Liver (tissue), 9 donors: ENCODE results near the gene PPP1R2. TPM values are rescaled to one million over a fixed set of nuclear protein-coding genes. Genes with fewer than 3 reads are reported as not detected.

ENCODE experiments used
- DNase-seq: peaks from one replicate; pipeline ENCODE4 v3.0.0-alpha.2; 2017; ENCODE audit warnings: low spot score
- H3K27ac ChIP-seq, 2 donors: one replicate each; pipeline ENCODE4 v1.7.0; 2013; ENCODE audit warnings: inconsistent platforms in 2 of 2, low read length in 2 of 2, control low read depth in 1 of 2, low read depth in 1 of 2, mild to moderate bottlenecking in 1 of 2
- H3K27me3 ChIP-seq, 4 donors: one replicate each; pipeline versions ENCODE4 v1.6.1 to v1.7.0; 2013; ENCODE audit warnings: low read length in 3 of 4, inconsistent platforms in 1 of 4, mild to moderate bottlenecking in 1 of 4, moderate library complexity in 1 of 4; ENCODE audit not compliant: control insufficient read depth in 4 of 4, insufficient read depth in 4 of 4
- H3K36me3 ChIP-seq, 4 donors: one replicate each; pipeline versions ENCODE4 v1.6.1 to v1.7.0; 2013; ENCODE audit warnings: low read length in 3 of 4, mild to moderate bottlenecking in 3 of 4, low read depth in 1 of 4, moderate library complexity in 1 of 4; ENCODE audit not compliant: control insufficient read depth in 4 of 4, insufficient read depth in 3 of 4
- H3K4me1 ChIP-seq, 4 donors: one replicate each; pipeline versions ENCODE4 v1.6.1 to v1.7.0; 2013; ENCODE audit warnings: low read length in 3 of 4, mild to moderate bottlenecking in 3 of 4, moderate library complexity in 1 of 4; ENCODE audit not compliant: control insufficient read depth in 4 of 4, insufficient read depth in 4 of 4
- H3K4me3 ChIP-seq, 3 donors: one replicate each; pipeline versions ENCODE4 v1.6.1 to v1.7.0; 2013; ENCODE audit warnings: low read length in 3 of 3, control low read depth in 1 of 3, low read depth in 1 of 3, mild to moderate bottlenecking in 1 of 3
- H3K9ac ChIP-seq, 2 donors: one replicate each; pipeline ENCODE4 v1.7.0; 2013; ENCODE audit warnings: low read length in 2 of 2, mild to moderate bottlenecking in 2 of 2, moderate library complexity in 2 of 2, control low read depth in 1 of 2, low read depth in 1 of 2
- H3K9me3 ChIP-seq, 4 donors: one replicate each; pipeline versions ENCODE4 v1.6.1 to v1.7.0; 2013; ENCODE audit warnings: low read length in 3 of 4; ENCODE audit not compliant: control insufficient read depth in 4 of 4
- CTCF ChIP-seq: fragments of 150-350 bp; IDR thresholded peaks from 2 replicates; pipeline ENCODE4 v1.5.1; 2017; ENCODE audit warnings: improper control_type of control experiment, low read depth, low read length; ENCODE audit not compliant: missing input control
- EGR1 ChIP-seq, 2 donors: IDR thresholded peaks; 2 replicates each; pipeline ENCODE4 v1.6.1; 2016 to 2018; ENCODE audit warnings: antibody characterized with exemption in 2 of 2, low read depth in 2 of 2
- FOXA1 ChIP-seq: IDR thresholded peaks from 2 replicates; pipeline ENCODE4 v1.6.1; 2016; ENCODE audit warnings: antibody characterized with exemption
- FOXA2 ChIP-seq: IDR thresholded peaks from 2 replicates; pipeline ENCODE4 v1.6.1; 2016; ENCODE audit warnings: antibody characterized with exemption
- GABPA ChIP-seq, 2 donors: IDR thresholded peaks in 1 of 2; conservative IDR thresholded peaks in 1 of 2; 2 replicates each; pipeline ENCODE4 v1.6.1; 2016; ENCODE audit warnings: antibody characterized with exemption in 2 of 2, mild to moderate bottlenecking in 1 of 2, moderate library complexity in 1 of 2
- HNF4A ChIP-seq, 2 donors: conservative IDR thresholded peaks; 2 replicates each; pipeline ENCODE4 v1.6.1; 2016; ENCODE audit warnings: antibody characterized with exemption in 2 of 2, mild to moderate bottlenecking in 2 of 2
- HNF4G ChIP-seq: IDR thresholded peaks from 2 replicates; pipeline ENCODE4 v1.6.1; 2016; ENCODE audit warnings: antibody characterized with exemption
- JUND ChIP-seq, 2 donors: IDR thresholded peaks; 2 replicates each; pipeline ENCODE4 v1.6.1; 2016; ENCODE audit warnings: antibody characterized with exemption in 2 of 2
- NR2F2 ChIP-seq: IDR thresholded peaks from 2 replicates; pipeline ENCODE4 v1.6.1; 2016; ENCODE audit warnings: antibody characterized with exemption
- RAD21 ChIP-seq, 2 donors: IDR thresholded peaks; 2 replicates each; pipeline ENCODE4 v1.6.1; 2016; ENCODE audit warnings: antibody characterized with exemption in 2 of 2, mild to moderate bottlenecking in 2 of 2
- REST ChIP-seq: IDR thresholded peaks from 2 replicates; pipeline ENCODE4 v1.6.1; 2016; ENCODE audit warnings: antibody characterized with exemption, mild to moderate bottlenecking
- RXRA ChIP-seq, 2 donors: IDR thresholded peaks; 2 replicates each; pipeline ENCODE4 v1.6.1; 2017 to 2018; ENCODE audit warnings: antibody characterized with exemption in 2 of 2, mild to moderate bottlenecking in 1 of 2
- SP1 ChIP-seq: IDR thresholded peaks from 2 replicates; pipeline ENCODE4 v1.6.1; 2018; ENCODE audit warnings: antibody characterized with exemption, mild to moderate bottlenecking
- TAF1 ChIP-seq: conservative IDR thresholded peaks from 2 replicates; pipeline ENCODE4 v1.6.1; 2016; ENCODE audit warnings: antibody characterized with exemption, mild to moderate bottlenecking
- YY1 ChIP-seq: IDR thresholded peaks from 2 replicates; pipeline ENCODE4 v1.6.1; 2016; ENCODE audit warnings: antibody characterized with exemption, mild to moderate bottlenecking
- WGBS: extraction: QIAGEN DNeasy Blood & Tissue Kit; methylation state at CpG from one replicate; pipeline ENCODE4 v1.1.7; 2013; 5-methylcytosine and 5-hydroxymethylcytosine counted together
- polyA plus RNA-seq, 2 donors: library from polyadenylated mRNA; stranded (reverse) in 1 of 2; unstranded in 1 of 2; fragments of 200-250 nt in 1 of 2; fragments of >200 nt in 1 of 2; fragmentation: Nextera tagmentation in 1 of 2; extraction: Ambion mirVana in 1 of 2; gene quantifications; one replicate each; pipeline versions ENCODE4 v1.2.1 to v1.2.3, GENCODE V29; 2013 to 2015
- total RNA-seq, 2 donors: library from RNA; depleted of rRNA; stranded (reverse); fragments of >200 nt; gene quantifications; one replicate each; pipeline ENCODE4 v1.2.3, GENCODE V29; 2014
- TF ChIP-seq, protein P1 (sequence below): IDR thresholded peaks from 2 replicates; pipeline ENCODE4 v1.6.1; 2016; ENCODE audit warnings: antibody characterized with exemption
- TF ChIP-seq, protein P2 (sequence below): IDR thresholded peaks from 2 replicates; pipeline ENCODE4 v1.6.1; 2016; ENCODE audit warnings: antibody characterized with exemption
- donor health status: healthy.
- donor health status: healthy.
- donor health status: healthy.
- donor health status: healthy.
- donor health status: healthy.

Gene PPP1R2
- total and polyA plus RNA-seq, 4 donors = 9.3 to 21.4 (median 16.0) TPM

GRCh38 chr3:195566797-195567196, 23.7 kb upstream of the PPP1R2 start:
- Histone ChIP-seq H3K36me3 (no peaks in the 10 kb centered on the region), H3K27ac (no peak overlapping the region), H3K9me3 (no peaks in the 10 kb centered on the region), H3K9ac (no peak overlapping the region), H3K27me3 (no peaks in the 10 kb centered on the region), H3K4me1 (no peaks in the 10 kb centered on the region), H3K4me3 (no peak overlapping the region)
- no peak for TF ChIP-seq RAD21 (IDR thresholded peaks at IDR 0.05)
- no peak for TF ChIP-seq TAF1
- no peak for DNase-seq
- 78% methylated on average over 6 of the region's 6 CpGs for WGBS

- Histone ChIP-seq H3K9ac (no peak overlapping the region), H3K27me3 (no peaks in the 10 kb centered on the region), H3K36me3 (no peaks in the 10 kb centered on the region), H3K9me3 (no peaks in the 10 kb centered on the region), H3K4me3 (no peak overlapping the region), H3K4me1 (no peaks in the 10 kb centered on the region), H3K27ac (no peak overlapping the region)
- DNase-seq = no peak
- 66% methylated on average over 7 of the region's 7 CpGs for WGBS
- TF ChIP-seq, protein P1, sequence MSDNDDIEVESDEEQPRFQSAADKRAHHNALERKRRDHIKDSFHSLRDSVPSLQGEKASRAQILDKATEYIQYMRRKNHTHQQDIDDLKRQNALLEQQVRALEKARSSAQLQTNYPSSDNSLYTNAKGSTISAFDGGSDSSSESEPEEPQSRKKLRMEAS = no peak
- TF ChIP-seq FOXA1 (no peak), JUND (IDR thresholded peaks at IDR 0.05) (no peak), SP1 (no peak), HNF4A (conservative IDR thresholded peaks at IDR 0.05) (no peak), EGR1 (IDR thresholded peaks at IDR 0.05; ENCODE audit: low read depth in 2 of 2) (no peak), RXRA (IDR thresholded peaks at IDR 0.05) (no peak), NR2F2 (no peak), REST (no peak), YY1 (no peak)
- TF ChIP-seq, protein P2, sequence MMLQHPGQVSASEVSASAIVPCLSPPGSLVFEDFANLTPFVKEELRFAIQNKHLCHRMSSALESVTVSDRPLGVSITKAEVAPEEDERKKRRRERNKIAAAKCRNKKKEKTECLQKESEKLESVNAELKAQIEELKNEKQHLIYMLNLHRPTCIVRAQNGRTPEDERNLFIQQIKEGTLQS = no peak
Measured at GRCh38 chr3:195565716-195566115, 22.6 kb upstream of the PPP1R2 start.

GRCh38 chr3:195563317-195563716, 20.2 kb upstream of the PPP1R2 start:
- DNase-seq = no peak
- no peak for TF ChIP-seq RAD21 (IDR thresholded peaks at IDR 0.05)
- TF ChIP-seq HNF4A (conservative IDR thresholded peaks at IDR 0.05) = no peak
- TF ChIP-seq TAF1 = no peak
- no peak for TF ChIP-seq FOXA1
- TF ChIP-seq REST = no peak
- no peak for TF ChIP-seq EGR1 (IDR thresholded peaks at IDR 0.05; ENCODE audit: low read depth in 2 of 2)
- TF ChIP-seq GABPA (IDR thresholded peaks at IDR 0.05 in 1 of 2, conservative IDR thresholded peaks at IDR 0.05 in 1 of 2) = no peak
- no peak for TF ChIP-seq JUND (IDR thresholded peaks at IDR 0.05)
- no peak for TF ChIP-seq NR2F2
- no peak for TF ChIP-seq YY1
- TF ChIP-seq SP1 = no peak
- no peak for TF ChIP-seq CTCF
- no peak for TF ChIP-seq RXRA (IDR thresholded peaks at IDR 0.05)
- no peak for TF ChIP-seq HNF4G
- TF ChIP-seq FOXA2 = no peak
- H3K36me3 ChIP-seq = no peaks in the 10 kb centered on the region
- H3K4me1 ChIP-seq = no peaks in the 10 kb centered on the region
- H3K9me3 ChIP-seq = no peaks in the 10 kb centered on the region
- H3K27me3 ChIP-seq = no peaks in the 10 kb centered on the region
- no peak overlapping the region for H3K4me3 ChIP-seq
- H3K9ac ChIP-seq = no peak overlapping the region
- WGBS = 86% methylated on average over 4 of the region's 4 CpGs
- H3K27ac ChIP-seq = no peak overlapping the region
